Measurements from ENCODE around the gene PCGF5.
"Not testable (repeated sequence)": the region's sequence is repeated elsewhere in the genome, so short reads cannot be mapped to it uniquely, and the experiment has no call there.

Gene PCGF5

DNA sequence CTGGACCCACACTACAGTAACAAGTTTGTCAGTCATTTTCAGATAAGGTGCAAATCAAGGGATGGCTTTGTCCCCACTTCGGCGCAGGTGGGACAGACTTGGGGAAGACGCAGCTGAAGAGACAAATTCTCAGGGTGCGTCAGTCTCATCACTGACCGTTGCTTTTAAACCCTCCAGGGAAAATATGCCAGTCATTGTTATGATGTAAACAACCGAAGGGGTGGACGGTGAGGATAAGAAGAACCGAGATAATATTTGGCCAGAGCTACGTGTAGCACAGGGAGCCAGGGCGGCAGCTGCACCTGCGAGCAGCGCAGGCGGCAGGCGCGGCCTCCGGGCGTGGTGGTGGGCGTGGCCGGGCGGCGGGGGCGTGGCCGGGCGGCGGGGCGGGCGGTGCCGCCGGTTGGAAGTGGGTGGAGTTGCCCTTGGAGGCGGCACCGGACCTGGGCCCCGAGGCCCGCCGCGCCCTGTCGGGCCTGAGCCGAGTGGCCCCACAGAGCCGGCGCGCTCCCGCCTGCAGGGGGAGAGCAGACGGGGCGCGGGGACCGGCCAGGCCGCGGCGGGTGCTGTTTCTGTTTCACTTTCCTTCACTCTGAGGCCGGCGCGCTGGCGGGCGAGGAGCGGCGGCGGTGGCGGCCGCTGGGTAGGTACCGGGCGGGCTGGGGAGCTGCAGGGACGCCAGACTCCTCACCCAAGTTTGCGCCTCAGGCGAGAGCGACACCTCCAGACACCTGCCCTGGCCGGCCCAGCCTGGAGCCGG is at the start of gene PCGF5:
PCGF5 (plus strand) TSS at position 470 of the 760 bp plus-strand sequence. CDS start 2,209 bp downstream, outside the sequence.
- peak; percentile 75 for TF ChIP-seq POLR2A (IDR thresholded peaks at IDR 0.05; ENCODE audit: low read length)
- no peak for TF ChIP-seq GATA1 (IDR thresholded peaks at IDR 0.05; ENCODE audit: low read depth, low read length)
- peak; percentile 97 to 98 for DNase-seq

DNA sequence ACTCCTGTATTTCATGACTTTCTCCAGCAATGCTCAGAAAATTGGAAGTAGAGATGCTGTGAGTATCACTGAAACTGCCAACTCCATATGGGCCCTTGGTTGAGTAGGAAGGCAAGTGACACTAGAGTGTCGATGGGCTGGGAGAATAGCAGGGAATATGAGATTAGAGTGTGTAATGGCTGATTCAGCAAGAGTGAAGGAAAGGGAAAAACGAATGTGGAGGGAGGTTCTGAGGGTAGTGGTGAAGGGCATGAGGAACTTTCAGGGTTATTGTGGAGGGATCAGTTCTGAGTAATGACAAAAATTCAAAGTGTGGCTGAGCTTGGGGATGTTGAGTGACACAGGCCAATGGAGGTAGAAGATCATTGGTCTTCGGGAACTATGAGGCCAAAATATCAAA is 49.0 kb upstream of the PCGF5 start:
- TF ChIP-seq POLR2A (IDR thresholded peaks at IDR 0.05; ENCODE audit: low read length) (no peak), GATA1 (IDR thresholded peaks at IDR 0.05; ENCODE audit: low read depth, low read length) (no peak)
- no peak for DNase-seq

- no peak for TF ChIP-seq POLR2A (IDR thresholded peaks at IDR 0.05; ENCODE audit: low read length)
- TF ChIP-seq GATA1 (IDR thresholded peaks at IDR 0.05; ENCODE audit: low read depth, low read length), result no peak
- DNase-seq, result no peak
Measured at GRCh38 chr10:91172348-91172747, 48.1 kb upstream of the PCGF5 start.

- DNase-seq, result no peak
- TF ChIP-seq POLR2A (IDR thresholded peaks at IDR 0.05; ENCODE audit: low read length) (no peak), GATA1 (IDR thresholded peaks at IDR 0.05; ENCODE audit: low read depth, low read length) (no peak)
Measured at GRCh38 chr10:91185239-91185875, 35.1 kb upstream of the PCGF5 start.

DNA sequence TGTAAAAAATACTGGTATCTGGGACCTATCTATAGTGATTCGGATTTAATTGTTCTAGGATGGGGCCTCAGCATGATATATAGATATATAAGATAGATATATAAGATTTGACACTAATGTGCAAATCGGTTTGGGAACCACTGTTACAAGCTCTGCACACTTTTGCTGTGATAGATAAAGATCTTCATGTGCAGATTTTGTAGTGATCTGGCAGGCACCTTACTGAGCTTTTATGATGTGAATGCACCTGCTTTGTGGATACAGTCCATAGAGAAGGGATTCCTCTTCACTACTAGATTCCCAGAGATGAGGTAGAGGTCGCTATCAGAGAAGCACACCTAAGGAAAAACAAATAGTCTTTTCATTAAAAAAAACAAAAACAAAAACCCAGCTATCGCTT is 33.3 kb upstream of the PCGF5 start:
- DNase-seq, result no peak
- TF ChIP-seq POLR2A (IDR thresholded peaks at IDR 0.05; ENCODE audit: low read length) (no peak), GATA1 (IDR thresholded peaks at IDR 0.05; ENCODE audit: low read depth, low read length) (no peak)

- DNase-seq, result not testable (repeated sequence)
Measured at GRCh38 chr10:91188010-91188409, 32.5 kb upstream of the PCGF5 start.

DNA sequence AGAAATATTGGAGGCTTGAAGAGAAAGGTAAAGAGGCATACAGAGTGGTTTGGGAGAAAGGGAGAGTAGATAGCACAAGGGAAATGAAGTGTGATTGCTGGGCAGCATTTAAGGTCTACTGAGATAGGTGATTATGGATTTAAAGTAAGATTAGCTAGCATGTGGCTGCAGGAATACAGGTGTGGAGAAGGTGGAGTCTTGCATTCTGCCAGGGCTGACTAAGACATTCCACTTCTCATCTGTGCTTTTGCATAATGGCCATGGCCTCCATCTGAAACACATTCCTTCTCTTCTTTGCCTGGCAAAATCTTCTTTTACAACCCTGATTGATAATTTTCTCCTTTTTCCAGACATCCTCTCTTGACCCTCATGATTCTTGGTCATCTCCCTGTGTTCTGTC is 31.6 kb upstream of the PCGF5 start:
- TF ChIP-seq POLR2A (IDR thresholded peaks at IDR 0.05; ENCODE audit: low read length) (no peak), GATA1 (IDR thresholded peaks at IDR 0.05; ENCODE audit: low read depth, low read length) (no peak)
- no peak for DNase-seq

DNA sequence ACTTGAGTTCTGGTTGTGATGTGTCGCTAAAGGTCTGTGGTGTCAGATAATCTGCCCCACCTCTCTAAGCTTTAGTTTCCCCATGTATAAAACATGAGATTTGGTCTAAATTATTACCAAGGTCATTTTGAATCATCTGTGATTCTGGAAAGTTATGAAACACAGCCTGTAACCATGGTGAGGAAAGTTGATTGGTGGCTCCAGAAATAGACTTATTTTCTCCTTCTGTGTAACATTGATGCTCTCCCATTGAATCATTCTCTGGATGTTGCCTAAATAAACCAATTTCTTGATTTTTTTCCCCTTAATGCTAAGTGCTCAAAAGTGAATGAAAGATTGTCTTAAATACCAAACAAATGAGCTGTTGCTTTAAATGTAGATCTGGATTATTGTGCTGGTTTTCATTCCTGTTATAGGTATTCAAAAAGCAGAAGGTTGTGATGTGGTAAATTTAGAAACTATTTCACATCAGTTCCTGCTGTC is 30.0 kb upstream of the PCGF5 start:
- no peak for DNase-seq
- no peak for TF ChIP-seq GATA1 (IDR thresholded peaks at IDR 0.05; ENCODE audit: low read depth, low read length)
- no peak for TF ChIP-seq POLR2A (IDR thresholded peaks at IDR 0.05; ENCODE audit: low read length)

- DNase-seq, result peak; percentile 26 to 32
- TF ChIP-seq GATA1 (IDR thresholded peaks at IDR 0.05; ENCODE audit: low read depth, low read length) (no peak), POLR2A (IDR thresholded peaks at IDR 0.05; ENCODE audit: low read length) (no peak)
Measured at GRCh38 chr10:91190876-91191583, 29.4 kb upstream of the PCGF5 start.

GRCh38 chr10:91191584-91191919 is 28.9 kb upstream of the PCGF5 start:
- no peak for DNase-seq
- no peak for TF ChIP-seq GATA1 (IDR thresholded peaks at IDR 0.05; ENCODE audit: low read depth, low read length)
- TF ChIP-seq POLR2A (IDR thresholded peaks at IDR 0.05; ENCODE audit: low read length), result no peak

GRCh38 chr10:91194497-91195179 is 25.8 kb upstream of the PCGF5 start:
- no peak for DNase-seq
- TF ChIP-seq POLR2A (IDR thresholded peaks at IDR 0.05; ENCODE audit: low read length) (no peak), GATA1 (IDR thresholded peaks at IDR 0.05; ENCODE audit: low read depth, low read length) (no peak)

DNA sequence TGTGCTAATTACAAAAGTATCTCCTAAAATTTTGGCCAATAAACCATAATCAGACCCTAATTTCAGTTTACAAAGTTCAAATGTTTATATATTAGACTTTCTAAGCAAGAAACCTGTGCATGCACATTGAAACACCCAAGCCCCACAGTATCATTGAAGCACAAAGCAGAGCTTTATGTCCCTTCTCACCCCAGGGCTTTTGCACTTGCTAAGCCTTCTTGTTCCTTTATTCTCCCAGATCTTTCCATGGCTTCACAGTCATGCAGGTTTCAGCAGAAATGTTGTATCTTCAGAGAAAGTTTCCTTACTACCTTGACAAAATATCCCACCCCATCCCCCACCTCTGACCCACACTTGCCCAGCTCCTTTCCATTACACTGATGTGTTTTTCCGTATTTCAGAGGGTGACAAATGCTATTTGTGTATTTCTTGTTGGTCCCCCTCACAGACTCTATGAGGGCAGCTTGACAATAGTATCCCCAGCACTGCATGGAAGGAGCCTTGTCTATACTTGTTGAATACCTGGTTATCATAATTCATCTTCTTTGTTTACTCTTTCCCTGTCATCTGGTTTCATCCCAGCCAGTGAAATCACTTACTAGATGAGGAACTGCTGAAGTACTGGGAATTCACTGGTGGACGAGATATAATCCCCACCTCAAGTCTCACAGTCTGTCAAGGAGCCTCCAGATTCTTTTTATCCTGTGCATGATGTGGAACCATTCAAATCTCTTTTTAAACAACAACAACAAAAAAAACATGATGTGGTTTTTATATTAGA is 24.0 kb upstream of the PCGF5 start:
- DNase-seq, result no peak
- no peak for TF ChIP-seq POLR2A (IDR thresholded peaks at IDR 0.05; ENCODE audit: low read length)
- no peak for TF ChIP-seq GATA1 (IDR thresholded peaks at IDR 0.05; ENCODE audit: low read depth, low read length)

DNA sequence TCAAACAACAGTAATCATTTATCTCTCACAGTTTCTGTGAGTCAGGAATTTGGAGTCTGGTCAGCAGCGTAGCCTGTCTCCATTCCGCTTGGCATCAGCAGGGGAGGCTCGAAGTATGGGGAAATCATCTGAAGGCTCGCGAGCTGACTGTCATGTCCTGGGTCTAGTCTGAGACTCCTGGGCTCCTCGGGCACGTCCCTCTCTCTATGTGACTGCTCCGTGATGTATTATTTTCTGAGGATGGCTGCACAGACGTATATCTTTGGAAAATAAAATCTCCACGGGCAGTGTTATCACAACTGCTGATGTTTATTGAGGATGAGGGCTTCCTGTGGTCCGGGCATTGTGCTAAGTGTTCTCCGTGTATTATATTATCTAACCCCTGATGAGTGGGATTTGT is 23.3 kb upstream of the PCGF5 start:
- TF ChIP-seq POLR2A (IDR thresholded peaks at IDR 0.05; ENCODE audit: low read length) (no peak), GATA1 (IDR thresholded peaks at IDR 0.05; ENCODE audit: low read depth, low read length) (no peak)
- no peak for DNase-seq
